ENCODE data around the gene RCAN3. TPM values are rescaled to one million over a fixed set of nuclear protein-coding genes. Genes with fewer than 3 reads are reported as not detected.
A peak's percentile ranks its signal among the peaks of the same experiment; 100 is the strongest.

RCAN3 gene
- total RNA-seq, 2 experiments from 2014 or later: 67.2 to 67.7 TPM

GRCh38 chr1:24558902-24559791 lies 56.5 kb downstream of the RCAN3 start:
- Mint-ChIP-seq H3K27me3 (peaks cover 13% of the 10 kb centered on the region), H3K9me3 (no peaks in the 10 kb centered on the region), H3K27ac (no peak overlapping the region), H3K4me3 (no peak overlapping the region), H3K4me1 (peaks cover 27% of the 10 kb centered on the region), H3K36me3 (no peaks in the 10 kb centered on the region)
- no peak for DNase-seq

- H3K4me3 Mint-ChIP-seq: no peak overlapping the region
- DNase-seq: no peak
- H3K27ac Mint-ChIP-seq: no peak overlapping the region
- no peaks in the 10 kb centered on the region for H3K9me3 Mint-ChIP-seq
- peaks cover 25% of the 10 kb centered on the region for H3K4me1 Mint-ChIP-seq
- peaks cover 11% of the 10 kb centered on the region for H3K27me3 Mint-ChIP-seq
- no peaks in the 10 kb centered on the region for H3K36me3 Mint-ChIP-seq
Observed at GRCh38 chr1:24560361-24560760, 57.7 kb downstream of the RCAN3 start.

- Mint-ChIP-seq H3K36me3 (no peaks in the 10 kb centered on the region), H3K9me3 (no peaks in the 10 kb centered on the region), H3K4me3 (no peak overlapping the region), H3K27ac (no peak overlapping the region), H3K27me3 (no peaks in the 10 kb centered on the region), H3K4me1 (peaks cover 25% of the 10 kb centered on the region)
- DNase-seq: no peak
Observed at GRCh38 chr1:24562625-24563024, 60.0 kb downstream of the RCAN3 start.

- Mint-ChIP-seq H3K27ac (no peak overlapping the region), H3K9me3 (no peaks in the 10 kb centered on the region), H3K4me1 (peaks cover 14% of the 10 kb centered on the region), H3K27me3 (no peaks in the 10 kb centered on the region), H3K4me3 (no peak overlapping the region), H3K36me3 (no peaks in the 10 kb centered on the region)
- no peak for DNase-seq
Observed at GRCh38 chr1:24564695-24565094, 62.1 kb downstream of the RCAN3 start.

- Mint-ChIP-seq H3K27ac (no peak overlapping the region), H3K4me1 (peaks cover 14% of the 10 kb centered on the region), H3K4me3 (no peak overlapping the region), H3K9me3 (no peaks in the 10 kb centered on the region), H3K27me3 (no peaks in the 10 kb centered on the region), H3K36me3 (no peaks in the 10 kb centered on the region)
- DNase-seq: no peak
Observed at GRCh38 chr1:24566236-24566867, 63.7 kb downstream of the RCAN3 start.

- H3K9me3 Mint-ChIP-seq: no peaks in the 10 kb centered on the region
- no peak overlapping the region for H3K4me3 Mint-ChIP-seq
- peaks cover 17% of the 10 kb centered on the region for H3K4me1 Mint-ChIP-seq
- H3K27ac Mint-ChIP-seq: no peak overlapping the region
- DNase-seq: no peak
- H3K36me3 Mint-ChIP-seq: peaks cover 3% of the 10 kb centered on the region
- no peaks in the 10 kb centered on the region for H3K27me3 Mint-ChIP-seq
Observed at GRCh38 chr1:24567792-24568388, 65.3 kb downstream of the RCAN3 start.

- Mint-ChIP-seq H3K4me1 (peaks cover 18% of the 10 kb centered on the region), H3K9me3 (no peaks in the 10 kb centered on the region), H3K4me3 (no peak overlapping the region), H3K27ac (no peak overlapping the region), H3K36me3 (peaks cover 3% of the 10 kb centered on the region), H3K27me3 (no peaks in the 10 kb centered on the region)
- DNase-seq: no peak
Observed at GRCh38 chr1:24568475-24568874, 65.8 kb downstream of the RCAN3 start.

GRCh38 chr1:24570265-24571125 lies 67.9 kb downstream of the RCAN3 start:
- no peak for DNase-seq
- Mint-ChIP-seq H3K4me3 (no peak overlapping the region), H3K27me3 (no peaks in the 10 kb centered on the region), H3K4me1 (peaks cover 18% of the 10 kb centered on the region), H3K27ac (no peak overlapping the region), H3K36me3 (peaks cover 3% of the 10 kb centered on the region), H3K9me3 (no peaks in the 10 kb centered on the region)

- H3K27me3 Mint-ChIP-seq: no peaks in the 10 kb centered on the region
- H3K27ac Mint-ChIP-seq: peak overlapping the region; percentile 52
- H3K36me3 Mint-ChIP-seq: peaks cover 3% of the 10 kb centered on the region
- no peak for DNase-seq
- H3K9me3 Mint-ChIP-seq: no peaks in the 10 kb centered on the region
- H3K4me1 Mint-ChIP-seq: peaks cover 10% of the 10 kb centered on the region
- peak overlapping the region; percentile 40 for H3K4me3 Mint-ChIP-seq
Observed at GRCh38 chr1:24572301-24572700, 69.7 kb downstream of the RCAN3 start.

GRCh38 chr1:24575905-24576587 lies 73.4 kb downstream of the RCAN3 start:
- Mint-ChIP-seq H3K4me3 (no peak overlapping the region), H3K27me3 (no peaks in the 10 kb centered on the region)

GRCh38 chr1:24578846-24579245 lies 76.2 kb downstream of the RCAN3 start:
- H3K27me3 Mint-ChIP-seq: no peaks in the 10 kb centered on the region
- H3K4me3 Mint-ChIP-seq: no peak overlapping the region
- H3K4me1 Mint-ChIP-seq: no peaks in the 10 kb centered on the region
- no peaks in the 10 kb centered on the region for H3K36me3 Mint-ChIP-seq
- H3K9me3 Mint-ChIP-seq: no peaks in the 10 kb centered on the region
- no peak for DNase-seq
- no peak overlapping the region for H3K27ac Mint-ChIP-seq

More at GRCh38 chr1:24575905-24576587, 73.4 kb downstream of the RCAN3 start:
- Mint-ChIP-seq H3K4me1 (peaks cover 10% of the 10 kb centered on the region), H3K9me3 (no peaks in the 10 kb centered on the region), H3K27ac (no peak overlapping the region), H3K36me3 (peaks cover 3% of the 10 kb centered on the region)
- no peak for DNase-seq

- no peaks in the 10 kb centered on the region for H3K9me3 Mint-ChIP-seq
- peaks cover 3% of the 10 kb centered on the region for H3K4me1 Mint-ChIP-seq
- no peak overlapping the region for H3K27ac Mint-ChIP-seq
Observed at GRCh38 chr1:24580756-24581155, 78.1 kb downstream of the RCAN3 start.

GRCh38 chr1:24584171-24584647 lies 81.6 kb downstream of the RCAN3 start:
- Mint-ChIP-seq H3K27ac (no peak overlapping the region), H3K4me3 (no peak overlapping the region), H3K36me3 (no peaks in the 10 kb centered on the region), H3K4me1 (peaks cover 11% of the 10 kb centered on the region), H3K27me3 (no peaks in the 10 kb centered on the region), H3K9me3 (no peaks in the 10 kb centered on the region)
- DNase-seq: no peak

More at GRCh38 chr1:24580756-24581155, 78.1 kb downstream of the RCAN3 start:
- Mint-ChIP-seq H3K36me3 (no peaks in the 10 kb centered on the region), H3K4me3 (no peak overlapping the region), H3K27me3 (no peaks in the 10 kb centered on the region)
- no peak for DNase-seq

GRCh38 chr1:24586119-24586518 lies 83.5 kb downstream of the RCAN3 start:
- no peak for DNase-seq
- Mint-ChIP-seq H3K27ac (no peak overlapping the region), H3K4me3 (no peak overlapping the region), H3K9me3 (no peaks in the 10 kb centered on the region), H3K27me3 (no peaks in the 10 kb centered on the region), H3K4me1 (peaks cover 11% of the 10 kb centered on the region), H3K36me3 (no peaks in the 10 kb centered on the region)

Measured in activated naive CD8-positive, alpha-beta T cell treated with anti-CD3 and anti-CD28 coated beads for 36 hours (primary cell).